Thoracic aorta (tissue), 2 donors: Measurements from ENCODE around the gene SLC22A4. TPM values are rescaled to one million over a fixed set of nuclear protein-coding genes. Genes with fewer than 3 reads are reported as not detected.

Source experiments
- ATAC-seq: fragments of 150-250 bp; one replicate; pipeline ENCODE4 v1.8.0; 2017; ENCODE audit warnings: low read depth; ENCODE audit not compliant: insufficient number of reproducible peaks, low FRiP score
- DNase-seq: peaks from one replicate; pipeline ENCODE4 v3.0.0-alpha.2; 2020; ENCODE audit warnings: low spot score
- H3K27ac ChIP-seq, 2 donors: fragments of 200-600 bp; sonication (generic); 1 replicate in 1 of 2; 2 replicates in 1 of 2; pipeline ENCODE4 v1.5.1; 2016; ENCODE audit warnings: mild to moderate bottlenecking in 2 of 2, moderate library complexity in 2 of 2
- H3K27me3 ChIP-seq: fragments of 200-600 bp; sonication (generic); replicated peaks from 2 replicates; pipeline ENCODE4 v1.6.0; 2016; ENCODE audit warnings: mild to moderate bottlenecking; ENCODE audit not compliant: insufficient read depth
- H3K36me3 ChIP-seq: fragments of 200-600 bp; sonication (generic); one replicate; pipeline ENCODE4 v1.5.1; 2016
- H3K4me1 ChIP-seq, 2 donors: fragments of 200-600 bp; sonication (generic); 1 replicate in 1 of 2; 2 replicates in 1 of 2; pipeline versions ENCODE4 v1.5.1 to v1.6.0; 2016; ENCODE audit warnings: low read depth in 2 of 2, mild to moderate bottlenecking in 1 of 2; ENCODE audit not compliant: control insufficient read depth in 1 of 2
- H3K4me3 ChIP-seq: fragments of 200-600 bp; sonication (generic); 2 replicates; pipeline ENCODE4 v1.5.1; 2016; ENCODE audit warnings: mild to moderate bottlenecking
- H3K9me3 ChIP-seq: fragments of 200-600 bp; sonication (generic); 2 replicates; pipeline ENCODE4 v1.5.1; 2016
- CTCF ChIP-seq: fragments of 200-600 bp; sonication (generic); IDR thresholded peaks from one replicate; pipeline ENCODE4 v1.5.1; 2019; ENCODE audit warnings: antibody characterized with exemption
- total RNA-seq, 2 donors: library from RNA; depleted of rRNA; stranded (reverse); fragments of >200 nt; gene quantifications; one replicate each; pipeline versions ENCODE4 v1.1.0 to v1.2.3, GENCODE V29; 2016

The SLC22A4 gene
- total RNA-seq, 2 donors from 2014 or later = 0.14 to 2.1 TPM

- TF ChIP-seq CTCF = no peak
- ATAC-seq (no peak), DNase-seq (no peak)
- no peak overlapping the region for H3K27ac ChIP-seq
- no peaks in the 10 kb centered on the region for H3K36me3 ChIP-seq
- no peaks in the 10 kb centered on the region for H3K27me3 ChIP-seq
- no peak overlapping the region for H3K4me3 ChIP-seq
- H3K9me3 ChIP-seq = no peaks in the 10 kb centered on the region
- H3K4me1 ChIP-seq = peaks cover 8 to 42% of the 10 kb centered on the region in 2 donors
Measured at GRCh38 chr5:132291026-132291425, 3.2 kb upstream of the SLC22A4 start.

GRCh38 chr5:132293066-132293991 is 865 bp upstream of the SLC22A4 start:
- Histone ChIP-seq H3K4me3 (peak overlapping the region; percentile 87), H3K36me3 (no peaks in the 10 kb centered on the region), H3K4me1 (peaks cover 8 to 31% of the 10 kb centered on the region in 2 donors), H3K27ac (peak overlapping the region; percentile 97 to 98), H3K9me3 (no peaks in the 10 kb centered on the region), H3K27me3 (no peaks in the 10 kb centered on the region)
- peak; percentile 67 for DNase-seq
- peak; percentile 29 for TF ChIP-seq CTCF
- ATAC-seq = peak; percentile 40

- Histone ChIP-seq H3K27me3 (no peaks in the 10 kb centered on the region), H3K27ac (peak overlapping the region; percentile 97 to 98), H3K9me3 (no peaks in the 10 kb centered on the region), H3K4me3 (peak overlapping the region; percentile 87), H3K36me3 (no peaks in the 10 kb centered on the region), H3K4me1 (peaks cover 8 to 20% of the 10 kb centered on the region in 2 donors)
- DNase-seq (peak; percentile 67), ATAC-seq (no peak)
- no peak for TF ChIP-seq CTCF
Measured at GRCh38 chr5:132294728-132295504, 722 bp downstream of the SLC22A4 start.

GRCh38 chr5:132295505-132296411 is 1.6 kb downstream of the SLC22A4 start:
- TF ChIP-seq CTCF = no peak

More at GRCh38 chr5:132295505-132296411, 1.6 kb downstream of the SLC22A4 start:
- DNase-seq (no peak), ATAC-seq (no peak)
- Histone ChIP-seq H3K27me3 (no peaks in the 10 kb centered on the region), H3K4me3 (peak overlapping the region; percentile 87), H3K36me3 (no peaks in the 10 kb centered on the region), H3K9me3 (no peaks in the 10 kb centered on the region), H3K4me1 (peaks cover 8 to 20% of the 10 kb centered on the region in 2 donors), H3K27ac (peak overlapping the region in 1 of 2 donors; percentile 25)
